ENCODE measurements around the gene MPV17. TPM values are rescaled to one million over a fixed set of nuclear protein-coding genes. Genes with fewer than 3 reads are reported as not detected.

Gene MPV17
- total and polyA plus RNA-seq, 2 of the 13 experiments (the other 11 are each of a cell fraction or from before 2014, with no cell fraction given): 48.9 to 129 TPM

GRCh38 chr2:27322766-27323595 lies at the start of gene MPV17 (continued):
- TF ChIP-seq TMF1 (CRISPR knock-in tag; IDR thresholded peaks at IDR 0.05; ENCODE audit: low read depth): peak; percentile 96
- peak; percentile 76 for TF ChIP-seq POGZ (CRISPR knock-in tag; IDR thresholded peaks at IDR 0.05)
- peak; percentile 28; the same call in 1 of the 2 replicates for TF ChIP-seq POGK (CRISPR knock-in tag; conservative IDR thresholded peaks at IDR 0.05)
- peak; percentile 95; the same call in 2 of the 3 replicates for TF ChIP-seq MXI1 (IDR thresholded peaks at IDR 0.05; ENCODE audit: borderline replicate concordance, low read depth, low read length)
- no peak for TF ChIP-seq CBX2 (IDR thresholded peaks at IDR 0.05; ENCODE audit: low read depth, low read length)
- TF ChIP-seq CBX2 (CRISPR knock-in tag; IDR thresholded peaks at IDR 0.05; ENCODE audit: low read depth): no peak
- 0 out of 2 replicates have a peak, but pooled peaks have one; percentile 54 for TF ChIP-seq REXO4 (CRISPR knock-in tag; IDR thresholded peaks at IDR 0.05; ENCODE audit: borderline replicate concordance)
- TF ChIP-seq SNAPC2 (CRISPR knock-in tag; IDR thresholded peaks at IDR 0.05): peak; percentile 92
- TF ChIP-seq TBX3 (IDR thresholded peaks at IDR 0.05; ENCODE audit: borderline replicate concordance): no peak
- TF ChIP-seq ZFP36 (IDR thresholded peaks at IDR 0.05; ENCODE audit: borderline replicate concordance, low read depth, low read length, partially characterized antibody): no peak
- no peak for TF ChIP-seq ZXDC (CRISPR knock-in tag; IDR thresholded peaks at IDR 0.05)
- no peak for TF ChIP-seq ZNF260 (CRISPR knock-in tag; IDR thresholded peaks at IDR 0.05; ENCODE audit: borderline replicate concordance, low read depth)
- peak; percentile 56; the same call in 1 of the 2 replicates for TF ChIP-seq ZNF782 (CRISPR knock-in tag; IDR thresholded peaks at IDR 0.05; ENCODE audit: borderline replicate concordance)
- TF ChIP-seq SRSF4 (IDR thresholded peaks at IDR 0.05; ENCODE audit: low read depth, low read length, poor library complexity, severe bottlenecking): no peak
- 0 out of 2 replicates have a peak, but pooled peaks have one; percentile 22 for TF ChIP-seq ZSCAN5A (CRISPR knock-in tag; IDR thresholded peaks at IDR 0.05; ENCODE audit: borderline replicate concordance)
- TF ChIP-seq HIVEP1 (CRISPR knock-in tag; IDR thresholded peaks at IDR 0.05): no peak; the same call in none of the 2 replicates
- peak; percentile 23; the same call in 1 of the 2 replicates for TF ChIP-seq ZBED4 (CRISPR knock-in tag; IDR thresholded peaks at IDR 0.05; ENCODE audit: borderline replicate concordance)

All from HepG2 (cell line).